Gastroesophageal sphincter (tissue), 3 donors: ENCODE measurements around the gene STN1.

ENCODE experiments used
- POLR2A ChIP-seq, 2 donors: fragments of 450-650 bp; IDR thresholded peaks; one replicate each; pipeline ENCODE4 v1.6.1; 2017; ENCODE audit warnings: antibody characterized with exemption in 2 of 2, mild to moderate bottlenecking in 2 of 2, moderate library complexity in 1 of 2
- TF ChIP-seq, protein P1 (sequence below), 4 experiments: fragments of 200-600 bp in 2 of 4; fragments of 450-650 bp in 2 of 4; sonication (generic) in 1 of 4; IDR thresholded peaks; one replicate each; pipeline ENCODE4 v1.5.1; 2017 to 2019; ENCODE audit warnings: antibody characterized with exemption in 4 of 4, mild to moderate bottlenecking in 2 of 4, moderate library complexity in 2 of 4

- TF ChIP-seq, protein P1, sequence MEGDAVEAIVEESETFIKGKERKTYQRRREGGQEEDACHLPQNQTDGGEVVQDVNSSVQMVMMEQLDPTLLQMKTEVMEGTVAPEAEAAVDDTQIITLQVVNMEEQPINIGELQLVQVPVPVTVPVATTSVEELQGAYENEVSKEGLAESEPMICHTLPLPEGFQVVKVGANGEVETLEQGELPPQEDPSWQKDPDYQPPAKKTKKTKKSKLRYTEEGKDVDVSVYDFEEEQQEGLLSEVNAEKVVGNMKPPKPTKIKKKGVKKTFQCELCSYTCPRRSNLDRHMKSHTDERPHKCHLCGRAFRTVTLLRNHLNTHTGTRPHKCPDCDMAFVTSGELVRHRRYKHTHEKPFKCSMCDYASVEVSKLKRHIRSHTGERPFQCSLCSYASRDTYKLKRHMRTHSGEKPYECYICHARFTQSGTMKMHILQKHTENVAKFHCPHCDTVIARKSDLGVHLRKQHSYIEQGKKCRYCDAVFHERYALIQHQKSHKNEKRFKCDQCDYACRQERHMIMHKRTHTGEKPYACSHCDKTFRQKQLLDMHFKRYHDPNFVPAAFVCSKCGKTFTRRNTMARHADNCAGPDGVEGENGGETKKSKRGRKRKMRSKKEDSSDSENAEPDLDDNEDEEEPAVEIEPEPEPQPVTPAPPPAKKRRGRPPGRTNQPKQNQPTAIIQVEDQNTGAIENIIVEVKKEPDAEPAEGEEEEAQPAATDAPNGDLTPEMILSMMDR (IDR thresholded peaks at IDR 0.05) = no peak
- TF ChIP-seq POLR2A (IDR thresholded peaks at IDR 0.05) = no peak
Observed at GRCh38 chr10:103925591-103925990, 7.6 kb upstream of the STN1 start.
